ENCODE results near the gene UBASH3B.

DNA sequence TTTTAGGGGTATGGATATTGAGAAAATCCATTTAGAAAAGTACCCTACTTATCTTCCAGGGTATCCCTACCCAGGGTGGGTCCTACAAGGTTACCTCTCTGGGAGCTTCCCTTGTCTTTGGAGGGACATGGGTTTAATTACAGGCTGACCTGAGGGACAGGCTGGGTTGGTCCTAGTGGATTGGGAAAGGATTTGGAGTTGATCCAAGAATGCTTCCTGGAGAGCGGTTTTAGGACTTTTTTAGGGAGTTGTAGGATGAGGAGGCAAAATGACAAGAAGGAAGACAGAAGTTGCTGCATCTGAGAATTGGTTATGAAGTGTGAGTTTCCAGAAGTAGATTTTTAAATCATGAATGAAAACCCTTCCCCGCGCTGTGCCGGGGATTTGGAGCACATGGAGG, 121.0 kb downstream of the UBASH3B start:
- no peak for TF ChIP-seq LEF1 (IDR thresholded peaks at IDR 0.05; ENCODE audit: borderline replicate concordance)
- no peak for TF ChIP-seq TARDBP (IDR thresholded peaks at IDR 0.05)
- TF ChIP-seq PKNOX1 (IDR thresholded peaks at IDR 0.05), result no peak
- TF ChIP-seq FOXA1 (IDR thresholded peaks at IDR 0.05), result no peak

Data from HEK293T (cell line).